Type B pancreatic cell (in vitro differentiated cells): ENCODE data around the gene TEX36. TPM values are rescaled to one million over a fixed set of nuclear protein-coding genes. Genes with fewer than 3 reads are reported as not detected.
"Not testable (repeated sequence)": the region's sequence is repeated elsewhere in the genome, so short reads cannot be mapped to it uniquely, and the experiment has no call there.

Experiments
- DNase-seq: peaks from one replicate; pipeline ENCODE4 v3.0.0; 2021; ENCODE audit warnings: mixed read lengths; ENCODE audit not compliant: unreplicated experiment; ENCODE audit errors: extremely low spot score
- H3K27ac Mint-ChIP-seq: 2 replicates; pipeline ENCODE4 v1.8.0; 2021; ENCODE audit warnings: mild to moderate bottlenecking, mixed read lengths
- H3K27me3 Mint-ChIP-seq: 2 replicates; pipeline ENCODE4 v1.8.0; 2021; ENCODE audit warnings: mixed read lengths
- H3K36me3 Mint-ChIP-seq: 2 replicates; pipeline ENCODE4 v1.8.0; 2021; ENCODE audit warnings: mixed read lengths
- H3K4me1 Mint-ChIP-seq: one replicate; pipeline ENCODE4 v1.8.0; 2021; ENCODE audit warnings: mixed read lengths; ENCODE audit not compliant: unreplicated experiment
- H3K4me3 Mint-ChIP-seq: 2 replicates; pipeline ENCODE4 v1.8.0; 2021; ENCODE audit warnings: mild to moderate bottlenecking, mixed read lengths
- H3K9me3 Mint-ChIP-seq: 2 replicates; pipeline ENCODE4 v1.8.0; 2021; ENCODE audit warnings: mixed read lengths
- total RNA-seq: library from RNA; stranded (reverse); gene quantifications from 2 replicates; pipeline ENCODE4 v1.2.1, GENCODE V29; 2021; ENCODE audit warnings: low replicate concordance
- TF ChIP-seq, protein P1 (sequence below): fragments of 200-600 bp; sonication (generic); conservative IDR thresholded peaks from 2 replicates; pipeline ENCODE4 v1.5.0; 2021; ENCODE audit warnings: antibody characterized with exemption, mild to moderate bottlenecking

Gene TEX36
- total RNA-seq, 1 donor from 2014 or later = not detected

DNA sequence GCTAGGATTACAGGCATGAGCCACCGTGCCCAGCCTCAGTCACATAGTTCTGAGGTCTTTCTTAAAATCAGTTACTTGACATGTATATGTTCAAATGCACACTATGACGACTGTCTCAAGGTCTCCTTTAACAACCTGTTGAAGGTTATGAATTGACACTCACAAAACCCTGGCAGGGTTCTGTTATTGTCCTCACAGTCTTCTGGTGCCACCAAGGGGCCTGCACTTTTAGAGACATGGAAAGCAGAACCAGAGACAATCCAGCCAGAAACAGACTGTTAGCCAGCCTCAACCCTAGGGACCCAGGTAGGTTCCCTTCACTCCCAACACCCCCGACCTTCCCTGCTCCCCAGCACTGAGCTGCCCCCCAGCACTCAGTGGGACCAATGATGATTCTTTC, 26.4 kb downstream of the TEX36 start:
- Mint-ChIP-seq H3K27ac (no peak overlapping the region), H3K4me1 (no peaks in the 10 kb centered on the region), H3K27me3 (peaks cover 16% of the 10 kb centered on the region), H3K36me3 (no peaks in the 10 kb centered on the region), H3K4me3 (no peak overlapping the region), H3K9me3 (no peaks in the 10 kb centered on the region)
- TF ChIP-seq, protein P1, sequence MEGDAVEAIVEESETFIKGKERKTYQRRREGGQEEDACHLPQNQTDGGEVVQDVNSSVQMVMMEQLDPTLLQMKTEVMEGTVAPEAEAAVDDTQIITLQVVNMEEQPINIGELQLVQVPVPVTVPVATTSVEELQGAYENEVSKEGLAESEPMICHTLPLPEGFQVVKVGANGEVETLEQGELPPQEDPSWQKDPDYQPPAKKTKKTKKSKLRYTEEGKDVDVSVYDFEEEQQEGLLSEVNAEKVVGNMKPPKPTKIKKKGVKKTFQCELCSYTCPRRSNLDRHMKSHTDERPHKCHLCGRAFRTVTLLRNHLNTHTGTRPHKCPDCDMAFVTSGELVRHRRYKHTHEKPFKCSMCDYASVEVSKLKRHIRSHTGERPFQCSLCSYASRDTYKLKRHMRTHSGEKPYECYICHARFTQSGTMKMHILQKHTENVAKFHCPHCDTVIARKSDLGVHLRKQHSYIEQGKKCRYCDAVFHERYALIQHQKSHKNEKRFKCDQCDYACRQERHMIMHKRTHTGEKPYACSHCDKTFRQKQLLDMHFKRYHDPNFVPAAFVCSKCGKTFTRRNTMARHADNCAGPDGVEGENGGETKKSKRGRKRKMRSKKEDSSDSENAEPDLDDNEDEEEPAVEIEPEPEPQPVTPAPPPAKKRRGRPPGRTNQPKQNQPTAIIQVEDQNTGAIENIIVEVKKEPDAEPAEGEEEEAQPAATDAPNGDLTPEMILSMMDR = no peak
- no peak for DNase-seq

DNA sequence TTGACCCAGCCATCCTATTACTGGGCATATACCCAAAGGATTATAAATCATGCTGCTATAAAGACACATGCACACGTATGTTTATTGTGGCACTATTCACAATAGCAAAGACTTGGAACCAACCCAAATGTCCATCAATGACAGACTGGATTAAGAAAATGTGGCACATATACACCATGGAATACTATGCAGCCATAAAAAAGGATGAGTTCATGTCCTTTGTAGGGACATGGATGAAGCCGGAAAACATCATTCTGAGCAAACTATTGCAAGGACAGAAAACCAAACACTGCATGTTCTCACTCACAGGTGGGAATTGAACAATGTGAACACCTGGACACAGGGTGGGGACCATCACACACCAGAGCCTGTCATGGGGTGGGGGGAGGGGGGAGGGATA, 29.9 kb downstream of the TEX36 start:
- DNase-seq, H3K4me1 Mint-ChIP-seq, H3K4me3 Mint-ChIP-seq, H3K27ac Mint-ChIP-seq, H3K36me3 Mint-ChIP-seq: not testable (repeated sequence)
- H3K27me3 Mint-ChIP-seq = peaks cover 26% of the 10 kb centered on the region
- H3K9me3 Mint-ChIP-seq = peaks cover 12% of the 10 kb centered on the region

DNA sequence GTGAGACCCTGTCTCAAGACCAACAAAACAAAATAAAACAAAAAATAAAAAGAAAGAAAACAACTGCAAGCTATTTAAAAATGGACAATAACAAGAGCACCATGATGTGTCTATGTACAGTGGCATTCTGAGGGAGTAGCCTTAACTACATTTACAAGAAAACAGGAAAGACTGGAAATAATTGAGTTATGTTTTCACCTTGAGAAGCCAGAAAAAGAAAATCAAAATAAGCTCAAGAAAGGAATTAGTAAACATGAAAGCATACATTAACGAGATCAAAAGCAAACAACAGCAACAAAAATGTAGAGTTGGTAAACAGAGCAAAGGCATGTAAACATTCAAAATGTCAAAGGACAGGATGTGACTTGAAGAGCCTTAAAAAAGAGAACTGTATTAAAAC, 36.7 kb downstream of the TEX36 start:
- no peak overlapping the region for H3K4me3 Mint-ChIP-seq
- peaks cover 12% of the 10 kb centered on the region for H3K9me3 Mint-ChIP-seq
- no peak overlapping the region for H3K27ac Mint-ChIP-seq
- TF ChIP-seq, protein P1 = no peak
- no peaks in the 10 kb centered on the region for H3K4me1 Mint-ChIP-seq
- no peaks in the 10 kb centered on the region for H3K36me3 Mint-ChIP-seq
- H3K27me3 Mint-ChIP-seq = peaks cover 20% of the 10 kb centered on the region
- no peak for DNase-seq

DNA sequence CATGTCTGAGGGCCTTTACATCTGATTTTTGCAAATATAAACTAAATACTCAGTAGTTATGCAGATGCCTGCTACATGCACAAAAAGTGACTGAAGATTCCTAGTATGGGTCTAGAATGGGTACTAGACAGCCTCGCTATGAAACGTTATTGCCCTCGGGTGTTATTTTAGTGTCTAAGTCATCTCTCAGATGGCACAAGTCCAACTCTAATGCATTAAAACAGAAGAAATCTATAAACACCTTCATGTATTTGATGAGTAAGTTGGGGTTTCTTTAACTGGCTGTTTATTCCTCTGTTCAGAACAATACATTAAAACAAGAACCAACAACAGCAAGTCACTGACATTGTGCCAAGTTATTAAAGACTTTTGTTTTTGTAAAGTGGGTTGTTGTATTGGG, 41.6 kb downstream of the TEX36 start:
- no peaks in the 10 kb centered on the region for H3K9me3 Mint-ChIP-seq
- H3K36me3 Mint-ChIP-seq = no peaks in the 10 kb centered on the region
- peaks cover 10% of the 10 kb centered on the region for H3K27me3 Mint-ChIP-seq
- DNase-seq = no peak
- no peak overlapping the region for H3K4me3 Mint-ChIP-seq
- peaks cover 11% of the 10 kb centered on the region for H3K4me1 Mint-ChIP-seq
- TF ChIP-seq, protein P1 = no peak
- H3K27ac Mint-ChIP-seq = no peak overlapping the region

DNA sequence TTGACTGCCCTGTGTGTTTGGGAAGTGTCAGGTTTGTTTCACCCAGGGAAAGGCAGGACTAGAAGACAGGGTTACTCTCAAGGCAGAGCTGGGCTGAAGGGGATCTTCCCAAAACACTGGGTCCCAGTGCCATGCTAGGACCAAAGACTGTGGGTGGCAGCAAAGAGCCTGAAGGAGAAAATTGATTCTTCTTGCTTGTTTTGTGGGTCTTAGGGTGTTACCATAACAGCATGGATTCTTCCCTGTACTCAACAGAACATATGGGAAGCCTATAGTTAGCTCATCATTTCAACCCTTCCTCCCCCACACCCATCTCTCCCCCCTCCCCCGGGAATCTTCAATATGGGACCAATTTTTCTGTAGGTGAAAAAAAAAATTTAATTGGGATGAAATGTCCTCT, 42.3 kb downstream of the TEX36 start:
- Mint-ChIP-seq H3K36me3 (no peaks in the 10 kb centered on the region), H3K4me3 (no peak overlapping the region), H3K27ac (no peak overlapping the region), H3K9me3 (no peaks in the 10 kb centered on the region), H3K4me1 (peaks cover 11% of the 10 kb centered on the region), H3K27me3 (peaks cover 10% of the 10 kb centered on the region)
- no peak for DNase-seq
- TF ChIP-seq, protein P1 = no peak

DNA sequence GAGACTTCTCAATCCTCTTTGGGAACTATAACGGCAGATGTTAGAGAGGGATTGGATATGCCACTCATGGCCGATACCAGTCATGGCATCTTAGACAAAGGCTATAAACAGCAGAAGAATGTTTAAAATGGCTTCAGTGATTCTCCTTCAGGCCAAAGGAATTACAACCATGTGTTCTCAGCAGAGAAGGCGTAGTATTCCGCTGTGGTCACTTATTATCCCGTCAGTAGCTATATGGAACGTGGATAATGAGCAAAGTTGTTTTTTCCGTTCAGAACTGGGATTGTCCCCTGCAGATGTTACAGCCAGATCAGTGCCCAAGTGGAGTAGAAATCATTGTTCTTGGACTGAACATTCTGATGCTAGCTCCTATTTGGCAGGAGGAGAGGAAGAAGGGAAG, 43.1 kb downstream of the TEX36 start:
- DNase-seq = no peak
- Mint-ChIP-seq H3K36me3 (no peaks in the 10 kb centered on the region), H3K27me3 (peaks cover 10% of the 10 kb centered on the region), H3K27ac (no peak overlapping the region), H3K9me3 (no peaks in the 10 kb centered on the region), H3K4me3 (no peak overlapping the region), H3K4me1 (peaks cover 11% of the 10 kb centered on the region)
- TF ChIP-seq, protein P1 = no peak
